ENCODE data around the gene CARMIL3.

GRCh38 chr14:24040692-24041091 lies 11.1 kb upstream of the CARMIL3 start:
- TF ChIP-seq POLR2A (IDR thresholded peaks at IDR 0.05; ENCODE audit: low read length) (no peak), GATA1 (IDR thresholded peaks at IDR 0.05; ENCODE audit: low read depth, low read length) (no peak)
